Pancreas (tissue), 10 donors: ENCODE data around the gene GAL3ST2. TPM values are rescaled to one million over a fixed set of nuclear protein-coding genes. Genes with fewer than 3 reads are reported as not detected.

Experiments
- ATAC-seq, 4 donors: fragments of 200-7000 bp; cut with Tn5 transposase; one replicate each; pipeline versions ENCODE4 v1.8.0 to v1.9.1; 2020; ENCODE audit warnings: mild to moderate bottlenecking in 4 of 4, moderate library complexity in 4 of 4
- DNase-seq, 6 donors: peaks; one replicate each; pipeline ENCODE4 v3.0.0-alpha.2; 2020
- FAIRE-seq: peaks from 2 replicates; lab custom pipeline; 2012; peaks lifted over from hg19 to GRCh38; lab: Jason Lieb, UNC
- H3K27ac ChIP-seq, 4 donors: fragments of 200-600 bp; sonication (generic); 1 replicate in 3 of 4; 2 replicates in 1 of 4; pipeline versions ENCODE4 v1.5.0 to v1.8.0; 2020
- H3K27me3 ChIP-seq, 4 donors: fragments of 200-600 bp; one replicate each; pipeline ENCODE4 v1.8.0; 2021
- H3K36me3 ChIP-seq, 3 donors: fragments of 200-600 bp; sonication (generic) in 1 of 3; one replicate each; pipeline versions ENCODE4 v1.5.0 to v1.8.0; 2020 to 2021
- H3K4me1 ChIP-seq, 3 donors: fragments of 200-600 bp; one replicate each; pipeline ENCODE4 v1.8.0; 2021
- H3K4me3 ChIP-seq, 4 donors: fragments of 200-600 bp; sonication (generic) in 2 of 4; one replicate each; pipeline versions ENCODE4 v1.5.0 to v1.8.0; 2020 to 2021
- H3K9me3 ChIP-seq, 4 donors: fragments of 200-600 bp; one replicate each; pipeline ENCODE4 v1.8.0; 2021
- WGBS, 2 donors: extraction: QIAGEN DNeasy Blood & Tissue Kit; methylation state at CpG; one replicate each; pipeline ENCODE4 v1.1.7; 2013; 5-methylcytosine and 5-hydroxymethylcytosine counted together
- intact Hi-C, 3 donors: fragments of 100-400 bp; cut with DNase I; formaldehyde crosslinking; loops; one replicate each; pipeline versions ENCODE4 v1.11.1 to v1.14.2; 2022
- polyA plus RNA-seq, 2 donors: library from polyadenylated mRNA; stranded (reverse); fragments of 200-250 nt; gene quantifications; one replicate each; pipeline ENCODE4 v1.2.3, GENCODE V29; 2013
- total RNA-seq, 6 donors: library from RNA; stranded (reverse); fragmentation: NEBNext Ultra II Directional in 4 of 6; extraction: Animal tissue kit (Norgen Biotek cat#: 25700) in 4 of 6; gene quantifications; one replicate each; pipeline versions ENCODE4 v1.2.1 to v1.2.4, GENCODE V29; 2021 to 2023
- TF ChIP-seq, protein P1 (sequence below), 4 donors: fragments of 200-600 bp; sonication (generic) in 3 of 4; IDR thresholded peaks; one replicate each; pipeline versions ENCODE4 v1.5.0 to v1.8.0; 2021; ENCODE audit warnings: antibody characterized with exemption in 4 of 4
- donor health status: healthy with polysubstance abuse.
- donor health status: DM: no; HTN: no; CAD: no; lungs with moderate emphysema.
- donor health status: DM: no; HTN: no; CAD: no.
- donor health status: control.
- donor health status: control.
- donor health status: Bipolar disorder and iron deficiency.
- donor health status: DM: yes; HTN: yes; CAD: no.
- donor health status: DM: no; HTN: no; CAD: no.
- donor health status: DM: no; HTN: no; CAD: no.
- donor health status: DM: yes; HTN: yes; CAD: no.

The GAL3ST2 gene
- total and polyA plus RNA-seq, 8 donors = not detected

DNA sequence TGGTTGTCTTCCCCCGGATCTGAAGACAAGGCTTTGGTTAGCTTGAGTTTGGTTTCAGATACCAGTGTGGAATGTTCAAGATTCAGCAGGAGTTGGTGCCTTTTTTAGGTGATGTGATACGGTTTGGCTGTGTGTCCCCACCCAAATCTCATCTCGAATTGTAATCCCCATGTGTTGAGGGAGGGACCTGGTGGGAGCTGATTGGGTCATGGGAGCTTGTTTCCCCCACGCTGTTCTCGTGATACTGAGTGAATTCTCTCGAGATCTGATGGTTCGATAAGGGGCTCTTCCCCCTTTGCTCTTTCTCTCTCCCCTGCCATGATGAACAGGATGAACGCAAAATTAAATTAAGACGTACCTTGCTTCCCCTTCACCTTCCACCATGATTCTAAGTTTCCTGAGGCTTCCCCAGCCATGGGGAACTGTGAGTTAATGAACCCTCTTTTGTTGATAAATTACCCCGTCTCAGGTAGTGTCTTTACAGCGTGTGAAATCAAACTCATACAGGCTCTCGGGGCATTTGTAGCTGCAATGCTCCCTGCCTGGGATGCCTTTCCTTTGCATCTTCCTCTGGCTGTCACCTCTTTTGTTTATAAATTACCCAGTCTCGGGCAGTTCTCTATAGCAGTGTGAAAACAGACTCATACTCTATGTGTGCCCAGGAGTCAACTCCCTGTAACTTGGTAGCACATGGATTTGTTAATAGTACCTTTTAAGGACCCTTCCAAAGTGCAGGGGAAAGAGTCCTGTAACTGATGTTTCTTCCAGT is 60.8 kb downstream of the GAL3ST2 start:
- FAIRE-seq = no peak
- TF ChIP-seq, protein P1, sequence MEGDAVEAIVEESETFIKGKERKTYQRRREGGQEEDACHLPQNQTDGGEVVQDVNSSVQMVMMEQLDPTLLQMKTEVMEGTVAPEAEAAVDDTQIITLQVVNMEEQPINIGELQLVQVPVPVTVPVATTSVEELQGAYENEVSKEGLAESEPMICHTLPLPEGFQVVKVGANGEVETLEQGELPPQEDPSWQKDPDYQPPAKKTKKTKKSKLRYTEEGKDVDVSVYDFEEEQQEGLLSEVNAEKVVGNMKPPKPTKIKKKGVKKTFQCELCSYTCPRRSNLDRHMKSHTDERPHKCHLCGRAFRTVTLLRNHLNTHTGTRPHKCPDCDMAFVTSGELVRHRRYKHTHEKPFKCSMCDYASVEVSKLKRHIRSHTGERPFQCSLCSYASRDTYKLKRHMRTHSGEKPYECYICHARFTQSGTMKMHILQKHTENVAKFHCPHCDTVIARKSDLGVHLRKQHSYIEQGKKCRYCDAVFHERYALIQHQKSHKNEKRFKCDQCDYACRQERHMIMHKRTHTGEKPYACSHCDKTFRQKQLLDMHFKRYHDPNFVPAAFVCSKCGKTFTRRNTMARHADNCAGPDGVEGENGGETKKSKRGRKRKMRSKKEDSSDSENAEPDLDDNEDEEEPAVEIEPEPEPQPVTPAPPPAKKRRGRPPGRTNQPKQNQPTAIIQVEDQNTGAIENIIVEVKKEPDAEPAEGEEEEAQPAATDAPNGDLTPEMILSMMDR (IDR thresholded peaks at IDR 0.05) = no peak
- no peak for DNase-seq
- no peak overlapping the region for H3K4me3 ChIP-seq
- no peak for ATAC-seq
- H3K36me3 ChIP-seq = no peaks in the 10 kb centered on the region
- H3K27ac ChIP-seq = no peak overlapping the region
- WGBS, 2 donors = 38 to 43% methylated on average over 13 of the region's 13 CpGs
- H3K27me3 ChIP-seq = no peaks in the 10 kb centered on the region
- H3K9me3 ChIP-seq = no peaks in the 10 kb centered on the region
- H3K4me1 ChIP-seq = no peaks in the 10 kb centered on the region
- intact Hi-C loops = no loop called here

DNA sequence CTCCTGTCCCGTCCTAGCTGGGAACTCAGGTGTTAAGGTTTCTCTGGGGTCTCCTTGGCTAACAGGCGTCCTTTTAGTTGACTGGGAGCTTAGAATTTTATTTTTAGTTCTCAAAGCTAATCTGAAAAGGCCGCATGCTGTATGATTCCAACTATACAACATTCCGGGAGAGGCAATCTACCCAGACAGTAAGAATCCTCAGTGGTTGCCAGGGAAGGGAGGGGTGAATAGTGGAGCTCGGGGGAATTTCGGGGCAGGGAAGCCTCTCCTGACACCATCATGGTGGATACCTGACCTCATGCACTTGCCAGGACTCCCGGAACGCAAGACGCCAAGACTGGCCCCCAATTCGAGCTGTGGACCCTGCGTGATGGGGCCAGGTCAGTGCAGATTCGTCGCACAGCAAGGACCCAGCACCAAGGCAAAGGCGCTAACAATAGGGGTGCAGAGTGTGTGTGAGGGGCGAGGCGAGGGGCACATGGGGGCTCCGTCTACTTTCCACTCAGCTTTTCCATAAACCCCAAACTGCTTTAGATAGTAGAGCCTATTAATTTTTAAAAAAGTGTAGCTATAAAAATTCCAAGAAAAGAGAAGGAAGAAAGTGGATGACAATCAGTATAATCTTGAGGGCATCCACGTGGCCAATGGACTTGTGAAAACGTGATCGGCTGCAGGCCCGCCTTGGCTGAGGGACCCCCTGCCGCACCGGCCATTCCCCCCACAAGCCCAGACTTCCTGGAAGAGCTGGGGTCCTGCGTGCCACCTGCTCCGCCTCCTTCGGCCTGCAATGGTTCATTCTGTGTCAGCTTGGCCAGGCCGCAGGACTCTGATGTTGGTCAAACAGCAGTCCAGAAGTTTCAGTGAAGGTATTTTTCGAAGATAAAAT is 64.8 kb downstream of the GAL3ST2 start:
- Histone ChIP-seq H3K27ac (no peak overlapping the region), H3K9me3 (no peaks in the 10 kb centered on the region), H3K4me3 (no peak overlapping the region), H3K36me3 (no peaks in the 10 kb centered on the region), H3K27me3 (no peaks in the 10 kb centered on the region), H3K4me1 (peaks cover 0 to 7% (median 0%) of the 10 kb centered on the region in 3 donors)
- WGBS, 2 donors = 72 to 81% methylated on average over 28 of the region's 28 CpGs
- TF ChIP-seq, protein P1 (IDR thresholded peaks at IDR 0.05) = no peak
- FAIRE-seq = no peak
- no peak for DNase-seq
- intact Hi-C loops = no loop called here
- no peak for ATAC-seq

DNA sequence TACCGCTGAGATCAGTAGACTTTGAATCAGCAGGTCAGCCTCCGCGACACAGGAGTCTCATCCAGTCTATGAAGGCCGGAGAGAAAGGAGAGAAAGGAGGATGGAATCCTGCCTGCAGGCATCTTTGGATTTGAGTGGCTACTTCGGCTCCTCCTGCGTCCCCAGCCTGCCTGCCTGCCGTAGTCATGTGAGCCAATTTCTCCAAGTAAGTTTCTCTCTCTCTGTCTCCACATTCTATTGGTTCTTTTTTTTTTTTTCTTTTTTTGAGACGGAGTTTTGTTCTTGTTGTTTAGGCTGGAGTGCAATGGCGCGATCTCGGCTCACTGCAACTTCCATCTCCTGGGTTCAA is 65.4 kb downstream of the GAL3ST2 start:
- 76 to 81% methylated on average over 11 of the region's 11 CpGs for WGBS, 2 donors
- TF ChIP-seq, protein P1 (IDR thresholded peaks at IDR 0.05) = no peak
- ATAC-seq = no peak
- intact Hi-C loops = no loop called here
- no peak for DNase-seq
- no peak for FAIRE-seq
- Histone ChIP-seq H3K27ac (no peak overlapping the region), H3K4me1 (peaks cover 0 to 7% (median 0%) of the 10 kb centered on the region in 3 donors), H3K4me3 (no peak overlapping the region), H3K9me3 (no peaks in the 10 kb centered on the region), H3K27me3 (no peaks in the 10 kb centered on the region), H3K36me3 (no peaks in the 10 kb centered on the region)

DNA sequence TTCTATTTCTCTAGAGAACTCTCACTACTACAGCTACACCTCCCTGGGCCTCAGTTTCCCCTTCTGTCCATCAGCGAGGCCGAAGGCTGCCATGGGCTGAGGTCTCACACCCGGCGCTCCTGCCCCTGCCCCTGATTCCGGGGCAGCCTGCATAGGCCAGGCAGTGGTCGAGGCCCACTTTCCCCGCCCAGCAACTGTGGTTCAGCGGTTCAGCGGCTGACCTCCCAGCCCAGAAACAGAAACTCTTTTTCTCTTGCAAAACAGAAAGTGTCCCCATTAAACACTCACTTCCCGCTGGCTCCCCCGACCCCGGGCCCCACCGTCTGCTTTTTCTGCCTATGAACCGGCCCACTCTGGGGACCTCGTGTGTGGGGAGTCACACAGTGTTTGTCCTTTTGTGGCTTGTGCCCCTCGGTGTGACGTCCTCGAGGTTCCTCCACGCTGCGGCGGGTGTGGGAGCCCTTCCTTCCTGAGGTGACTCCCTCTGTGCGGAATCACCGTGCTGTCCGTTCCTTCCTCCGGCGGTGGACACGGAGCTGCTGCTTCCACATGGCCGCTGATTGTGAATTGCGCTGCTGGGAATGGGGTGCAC is 66.1 kb downstream of the GAL3ST2 start:
- TF ChIP-seq, protein P1 (IDR thresholded peaks at IDR 0.05) = no peak
- no peaks in the 10 kb centered on the region for H3K9me3 ChIP-seq
- peaks cover 0 to 7% (median 0%) of the 10 kb centered on the region in 3 donors for H3K4me1 ChIP-seq
- H3K27ac ChIP-seq = peak overlapping the region in 1 of 4 donors; percentile 30
- no peaks in the 10 kb centered on the region for H3K36me3 ChIP-seq
- H3K4me3 ChIP-seq = peak overlapping the region in 1 of 4 donors; percentile 19
- DNase-seq = peak in 2 of 6 donors; percentile 61 to 65
- peak in 3 of 4 donors; percentile 13 to 31 (median 28) for ATAC-seq
- H3K27me3 ChIP-seq = no peaks in the 10 kb centered on the region
- 76 to 77% methylated on average over 29 of the region's 29 CpGs for WGBS, 2 donors
- intact Hi-C loops = no loop called here
- FAIRE-seq = no peak
